ENCODE data around the gene MAPT.
"Not testable (repeated sequence)": the region's sequence is repeated elsewhere in the genome, so short reads cannot be mapped to it uniquely, and the experiment has no call there.

Gene MAPT

DNA sequence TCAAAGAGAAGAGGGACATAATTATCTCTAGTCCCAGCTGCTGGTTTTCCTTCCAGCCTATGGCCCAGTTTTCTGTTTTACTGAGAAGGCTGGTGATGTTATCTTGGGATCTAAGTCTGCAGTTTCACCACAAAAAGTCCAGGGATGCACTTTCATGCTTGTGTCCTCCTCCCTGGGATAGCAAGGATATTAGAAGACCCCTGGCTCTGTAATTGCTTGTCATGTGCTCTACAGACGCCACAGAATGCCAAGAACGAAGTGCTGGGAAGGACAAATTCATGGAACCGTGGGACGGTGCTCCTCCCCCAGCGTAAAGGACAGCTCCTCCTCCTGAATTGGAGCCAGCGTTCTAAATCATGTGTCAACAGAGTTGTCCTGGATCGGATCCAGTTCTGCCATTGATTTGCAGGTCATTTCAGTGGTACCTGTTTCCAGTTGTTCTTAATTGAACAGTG is 8.6 kb downstream of the MAPT start:
- no peak for DNase-seq

DNA sequence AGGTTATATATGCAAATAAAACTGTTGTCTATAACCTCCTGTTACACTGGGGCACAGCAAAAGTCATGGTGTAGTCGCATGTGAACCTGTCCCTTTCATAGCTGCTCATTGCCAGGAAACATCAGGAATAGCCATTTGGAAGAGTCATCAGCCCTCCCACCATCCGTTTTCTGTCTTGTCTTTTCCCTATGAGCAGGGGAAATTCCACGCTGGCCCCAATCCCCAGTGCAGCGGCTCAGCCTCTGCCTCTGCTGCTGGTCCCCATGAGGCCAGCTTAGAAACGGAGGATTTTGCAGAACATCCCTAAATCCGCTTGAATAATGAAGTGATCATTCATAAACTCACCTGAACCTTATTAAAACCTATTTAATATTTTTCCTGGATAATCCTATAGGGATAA is 10.5 kb downstream of the MAPT start:
- no peak for DNase-seq

DNA sequence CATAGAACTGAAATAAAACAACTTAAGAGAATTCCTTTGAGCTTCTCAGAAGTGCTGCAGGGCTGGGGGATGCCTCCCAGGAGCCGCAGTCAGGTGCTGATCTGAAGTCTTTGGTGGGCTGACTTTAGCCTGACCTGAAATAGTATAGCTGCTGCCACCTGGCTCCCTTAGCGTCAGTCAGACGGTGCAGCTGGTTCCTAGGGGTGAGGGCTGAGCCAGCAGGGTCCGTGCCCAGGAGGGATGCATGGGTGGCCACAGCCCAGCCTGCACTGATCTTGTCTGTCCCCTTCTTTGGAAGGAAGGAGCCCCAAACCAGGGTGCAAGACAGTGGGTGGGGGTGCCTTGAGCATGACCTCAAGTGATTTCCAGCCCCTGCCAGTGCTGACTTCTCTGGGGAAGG is 11.5 kb downstream of the MAPT start:
- DNase-seq: no peak

DNA sequence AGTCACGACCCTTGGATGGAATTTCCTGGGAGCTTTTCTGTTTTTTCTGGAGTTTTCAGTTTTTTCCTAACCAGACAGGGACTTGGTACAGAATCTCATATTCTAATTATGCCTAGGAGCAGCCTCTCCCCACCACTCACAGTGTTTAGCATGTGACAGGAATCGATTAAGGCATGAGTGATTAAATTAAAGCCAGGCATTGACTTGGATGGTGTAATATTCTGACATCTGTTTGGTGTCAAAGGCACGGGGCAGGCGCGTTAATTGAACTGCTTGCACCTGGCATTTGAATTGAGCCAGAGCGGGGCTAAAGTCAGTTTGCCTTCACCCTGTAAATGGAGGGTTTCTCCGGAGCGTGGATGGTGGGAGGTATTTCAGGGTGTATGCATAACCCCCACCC is 11.9 kb downstream of the MAPT start:
- no peak for DNase-seq

DNA sequence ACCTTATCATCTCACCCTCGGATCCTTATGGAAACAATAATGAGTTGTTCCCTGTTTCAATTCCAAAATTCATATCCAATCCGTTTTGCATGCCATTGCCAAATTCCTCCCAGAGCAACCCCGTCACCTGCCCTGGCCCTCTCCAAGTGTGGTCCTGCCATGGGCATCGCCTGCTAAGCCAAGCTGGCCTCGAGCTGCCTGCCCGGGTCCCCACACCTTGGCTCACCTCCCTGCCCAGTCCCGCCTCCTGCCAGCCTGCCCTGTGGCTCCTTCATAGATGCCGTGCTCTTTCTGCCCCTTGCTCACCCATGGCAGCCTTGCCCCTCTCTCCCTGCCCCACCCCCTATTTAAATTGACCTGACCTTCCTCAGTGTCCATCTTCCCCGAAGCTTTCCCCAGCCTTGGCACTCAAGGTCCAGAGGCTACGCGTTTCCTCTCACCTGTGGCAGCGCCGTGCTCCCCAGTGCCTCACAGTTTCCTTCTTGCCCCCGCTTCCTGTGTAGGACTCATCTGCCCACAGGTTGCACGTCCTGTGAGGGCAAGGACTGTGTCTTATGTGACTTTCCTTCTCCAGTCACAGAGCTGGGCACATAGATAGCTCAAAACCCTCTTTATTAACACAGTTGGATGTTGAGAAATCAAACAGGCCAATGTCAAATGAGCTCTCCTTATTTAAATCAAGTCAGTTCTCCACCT is 12.7 kb downstream of the MAPT start:
- DNase-seq: peak; percentile 18

DNA sequence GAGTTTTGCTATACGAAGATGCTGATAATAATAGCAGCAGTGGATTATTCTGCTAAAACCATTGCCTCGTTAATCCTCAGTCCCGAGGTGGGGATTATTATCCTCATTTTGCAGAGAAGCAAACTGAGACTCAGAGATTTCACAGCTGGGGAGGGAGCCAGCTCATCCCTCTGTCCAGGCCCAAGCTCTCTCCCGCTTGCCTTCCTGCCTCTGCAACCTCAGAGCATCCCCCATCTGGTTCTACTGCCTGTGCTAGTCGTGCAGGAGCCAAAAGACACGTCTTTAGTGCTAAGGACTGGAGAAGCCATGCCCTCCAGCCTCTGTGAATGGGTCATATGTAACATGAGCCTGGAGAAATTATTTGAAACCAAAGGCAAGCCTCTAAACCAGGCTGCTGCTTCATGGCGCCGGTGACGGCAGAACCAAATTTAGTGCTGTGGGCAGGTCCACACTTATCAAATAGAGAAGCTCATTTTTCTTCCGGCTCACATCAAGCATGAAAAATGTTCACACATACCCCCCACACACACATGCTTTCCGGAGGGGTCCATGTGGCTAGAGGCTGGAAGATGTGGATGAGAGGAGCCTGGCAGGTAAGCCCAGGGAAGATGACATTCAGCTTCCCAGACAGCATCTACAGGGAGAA is 13.5 kb downstream of the MAPT start:
- no peak for DNase-seq

DNA sequence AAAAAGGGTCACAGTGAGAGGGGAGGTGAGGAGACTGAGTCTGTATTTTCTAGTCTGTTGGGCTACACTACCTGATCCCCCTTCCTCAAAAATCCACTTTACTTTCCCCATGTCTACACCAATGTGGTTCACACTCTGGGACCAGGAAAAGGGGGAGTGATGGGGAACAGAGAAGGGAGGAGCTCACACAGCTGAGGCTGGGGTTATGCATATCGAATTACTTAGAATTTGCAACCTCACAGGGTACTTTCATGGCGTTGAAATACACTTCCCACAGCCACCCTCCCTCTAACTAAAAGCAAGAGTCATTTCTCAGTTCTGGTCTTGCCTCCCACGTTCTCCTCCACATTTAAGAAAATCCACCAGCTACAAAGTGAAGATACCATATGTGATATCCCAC is 14.1 kb downstream of the MAPT start:
- DNase-seq: no peak

DNA sequence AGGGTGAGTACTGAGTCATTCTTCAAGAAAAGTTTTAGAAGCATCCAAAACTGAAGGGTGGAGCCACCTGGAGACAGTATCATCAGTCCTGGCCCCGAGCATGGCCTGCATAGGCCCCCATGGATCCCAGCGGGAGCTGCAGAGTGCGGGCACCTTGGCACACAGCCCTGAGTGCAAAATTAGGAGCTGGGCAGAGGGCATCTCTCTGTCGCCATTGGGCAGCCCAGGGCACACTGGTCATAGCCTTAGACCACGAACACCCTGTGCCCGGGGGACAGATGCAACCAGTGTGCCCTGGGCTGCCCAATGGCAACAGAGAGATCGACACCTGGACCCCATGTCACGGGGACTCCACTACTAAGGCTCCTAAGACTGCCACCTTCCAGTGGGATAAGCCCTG is 14.6 kb downstream of the MAPT start:
- no peak for DNase-seq

DNA sequence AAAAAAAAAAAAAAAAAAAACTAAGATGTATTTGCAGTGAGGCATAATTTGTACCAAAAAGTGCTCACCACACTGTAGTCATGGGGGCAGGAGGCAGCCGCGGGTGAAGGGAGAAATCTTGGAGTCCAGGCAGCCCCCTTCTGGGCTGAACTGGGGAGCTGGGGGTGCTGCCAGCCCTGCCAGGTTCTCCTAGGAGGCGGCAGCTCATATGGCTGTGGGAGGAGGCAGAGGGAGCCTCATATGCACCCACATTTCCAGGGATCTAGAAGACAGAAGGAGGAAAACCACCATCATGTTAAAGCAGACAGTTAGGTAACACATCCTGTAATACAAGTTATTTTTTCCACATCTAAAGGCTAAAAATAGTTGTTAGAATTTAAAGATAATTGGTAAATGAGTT is 16.3 kb downstream of the MAPT start:
- no peak for DNase-seq

DNA sequence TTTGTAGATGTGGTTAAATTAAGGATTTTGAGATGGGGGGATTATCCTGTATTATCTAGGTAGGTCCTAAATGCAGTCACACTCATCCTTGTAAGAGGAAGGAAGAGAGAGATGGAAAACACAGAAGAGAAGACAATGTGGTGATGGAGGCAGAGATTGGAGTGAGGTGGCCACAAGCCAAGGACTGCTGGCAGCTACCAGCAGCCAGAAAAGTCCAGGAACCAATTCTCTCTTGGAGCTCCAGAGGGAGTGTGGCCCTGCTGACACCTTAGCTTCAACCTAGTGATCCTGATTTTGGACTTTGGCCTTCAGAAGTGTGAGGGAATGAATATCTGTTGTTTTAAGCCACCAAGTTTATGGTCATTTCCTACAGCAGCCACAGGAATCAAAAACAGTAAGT is 18.0 kb downstream of the MAPT start:
- DNase-seq: no peak

DNA sequence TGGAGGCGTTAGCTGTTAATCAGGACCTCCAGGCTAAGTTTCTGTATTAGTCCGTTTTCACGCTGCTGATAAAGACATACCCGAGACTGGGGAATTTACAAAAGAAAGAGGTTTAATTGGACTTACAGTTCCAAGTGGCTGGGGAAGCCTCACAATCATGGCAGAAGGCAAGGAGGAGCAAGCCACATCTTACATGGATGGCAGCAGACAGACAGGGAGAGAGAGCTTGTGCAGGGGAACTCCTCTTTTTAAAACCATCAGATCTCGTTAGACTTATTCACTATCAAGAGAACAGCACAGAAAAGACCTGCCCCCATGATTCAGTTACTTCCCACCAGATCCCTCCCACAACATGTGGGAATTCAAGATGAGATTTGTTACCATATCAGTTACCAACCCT is 18.7 kb downstream of the MAPT start:
- not testable (repeated sequence) for DNase-seq

DNA sequence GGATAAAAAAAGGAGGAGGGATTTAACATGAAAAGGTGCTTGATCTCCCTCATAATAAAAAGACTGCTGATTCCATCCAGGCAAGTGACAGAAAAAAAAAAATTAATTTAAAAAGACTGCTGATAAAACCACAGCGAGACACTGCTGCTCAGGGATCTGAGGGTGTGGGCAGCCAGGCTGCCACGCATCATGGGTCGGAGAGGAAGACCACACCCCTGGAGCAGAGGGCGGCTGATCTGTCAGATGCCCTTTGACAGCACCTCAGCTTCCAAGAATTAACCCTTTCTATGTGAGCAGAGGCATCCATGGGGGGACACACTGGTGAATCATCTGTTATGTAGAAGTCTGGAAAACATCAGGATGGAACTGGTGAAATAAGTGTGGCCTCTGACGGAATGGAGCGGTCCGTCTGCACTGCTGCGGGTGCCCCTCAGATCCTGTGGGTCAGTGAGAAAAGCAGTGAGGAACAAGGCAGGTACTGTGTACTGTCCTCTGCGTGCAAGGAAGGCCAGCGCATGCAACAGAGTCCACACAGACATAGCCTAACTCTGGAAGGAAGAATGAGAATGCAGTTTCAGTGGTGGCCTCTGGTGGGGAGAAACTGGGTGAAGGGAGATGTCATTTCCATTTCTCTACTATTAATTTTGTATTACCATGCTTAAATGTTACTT is 19.8 kb downstream of the MAPT start:
- DNase-seq: no peak

DNA sequence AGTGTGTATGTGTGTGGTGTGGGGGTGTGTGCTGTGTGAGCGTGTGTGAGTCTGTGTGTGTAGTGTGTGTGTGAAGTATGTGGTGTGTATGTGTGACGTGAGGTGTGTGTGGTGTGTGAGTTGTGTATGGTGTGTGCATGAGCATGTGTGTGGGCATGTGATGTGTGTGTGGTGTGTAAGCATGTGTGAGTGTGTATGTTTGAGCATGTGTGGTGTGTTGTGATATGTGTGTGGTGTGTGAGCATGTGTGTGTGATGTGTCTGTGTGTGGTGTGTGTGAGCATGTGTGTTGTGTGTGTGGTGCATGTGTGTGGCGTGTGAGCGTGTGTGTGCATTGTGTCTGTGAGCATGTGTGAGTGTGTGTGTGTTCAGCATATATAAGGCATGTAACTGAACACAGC is 20.9 kb downstream of the MAPT start:
- DNase-seq: no peak

DNA sequence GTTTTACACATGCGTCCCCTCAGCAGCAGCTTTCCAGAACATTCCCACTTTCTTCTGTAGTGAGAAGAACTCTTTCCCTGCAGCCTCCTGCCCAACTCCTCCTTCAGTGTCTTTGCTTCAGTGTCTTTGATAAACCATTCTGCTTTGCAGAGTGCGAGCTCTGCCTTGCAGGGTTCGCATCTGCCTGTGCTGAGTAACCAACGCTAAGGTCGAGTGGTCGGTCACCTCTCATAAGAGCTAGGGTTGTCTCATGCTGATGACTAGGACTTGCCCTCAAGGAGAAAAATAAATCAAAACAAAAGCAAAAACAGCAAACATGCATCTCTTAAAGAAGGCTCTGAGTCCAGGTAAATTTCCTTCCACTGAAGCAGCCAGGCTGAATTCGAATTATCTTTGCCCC is 22.7 kb downstream of the MAPT start:
- no peak for DNase-seq

DNA sequence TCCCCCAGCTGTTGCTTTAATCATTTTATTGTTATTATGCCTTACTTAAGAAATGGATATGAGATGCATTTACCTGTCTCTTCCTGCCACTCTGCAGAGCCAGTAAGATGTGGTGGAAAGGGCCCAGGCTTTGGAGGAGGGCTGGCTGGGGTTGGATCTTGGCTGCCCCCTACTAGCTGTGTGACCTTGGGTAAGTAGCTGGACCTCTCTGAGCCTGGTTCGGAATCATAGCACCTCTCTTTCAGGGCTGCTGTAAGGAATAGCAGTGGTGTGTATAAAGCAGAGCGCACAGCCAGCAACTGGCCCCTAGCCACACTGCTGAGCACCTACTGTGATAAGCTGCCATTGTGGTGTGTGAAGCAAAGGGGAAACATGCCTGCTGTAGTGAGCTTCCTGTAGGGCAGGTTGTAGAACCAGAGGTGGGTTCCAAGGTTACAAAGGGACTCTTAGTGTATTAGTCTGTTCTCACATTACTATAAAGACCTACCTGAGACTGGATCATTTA is 23.9 kb downstream of the MAPT start:
- no peak for DNase-seq

DNA sequence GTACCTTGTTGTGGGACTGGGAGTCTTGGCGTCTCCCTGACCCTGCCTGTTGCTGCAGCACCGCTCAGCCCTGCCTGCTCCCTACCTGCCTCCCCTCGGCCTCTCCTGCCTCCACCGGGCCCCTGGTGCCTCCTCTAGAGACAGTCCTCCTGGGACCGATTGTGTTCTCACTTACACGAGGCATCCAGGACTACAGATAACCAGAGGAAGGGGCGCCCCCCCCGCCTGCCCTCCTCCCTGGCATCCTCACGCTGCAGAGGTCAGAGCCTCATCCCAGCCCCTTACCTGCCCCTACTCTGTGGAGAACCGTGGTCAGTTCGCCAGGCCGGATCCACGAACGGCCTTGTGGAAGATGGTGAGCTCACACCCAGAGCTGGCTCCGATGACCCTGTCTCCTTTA is 24.8 kb downstream of the MAPT start:
- no peak for DNase-seq

DNA sequence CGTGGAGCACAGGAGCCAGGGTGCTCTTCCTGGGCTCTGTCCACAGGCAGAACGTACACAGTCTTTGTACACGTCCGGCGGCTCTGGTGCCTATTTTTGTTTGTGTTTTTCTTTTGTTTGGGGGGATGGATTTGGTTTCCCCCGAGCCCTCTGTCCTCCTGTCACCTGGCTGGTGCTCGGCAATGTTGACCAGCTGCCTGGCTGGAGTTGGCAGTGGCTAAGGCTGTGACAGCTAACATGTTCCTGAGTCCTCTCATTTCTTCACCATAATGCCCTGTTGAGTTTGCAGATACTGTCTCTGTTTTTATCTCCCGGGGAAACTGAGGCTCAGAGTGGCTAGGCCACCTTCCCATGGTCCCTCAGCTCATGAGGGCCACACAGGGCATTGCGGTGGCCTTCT is 25.7 kb downstream of the MAPT start:
- no peak for DNase-seq

DNA sequence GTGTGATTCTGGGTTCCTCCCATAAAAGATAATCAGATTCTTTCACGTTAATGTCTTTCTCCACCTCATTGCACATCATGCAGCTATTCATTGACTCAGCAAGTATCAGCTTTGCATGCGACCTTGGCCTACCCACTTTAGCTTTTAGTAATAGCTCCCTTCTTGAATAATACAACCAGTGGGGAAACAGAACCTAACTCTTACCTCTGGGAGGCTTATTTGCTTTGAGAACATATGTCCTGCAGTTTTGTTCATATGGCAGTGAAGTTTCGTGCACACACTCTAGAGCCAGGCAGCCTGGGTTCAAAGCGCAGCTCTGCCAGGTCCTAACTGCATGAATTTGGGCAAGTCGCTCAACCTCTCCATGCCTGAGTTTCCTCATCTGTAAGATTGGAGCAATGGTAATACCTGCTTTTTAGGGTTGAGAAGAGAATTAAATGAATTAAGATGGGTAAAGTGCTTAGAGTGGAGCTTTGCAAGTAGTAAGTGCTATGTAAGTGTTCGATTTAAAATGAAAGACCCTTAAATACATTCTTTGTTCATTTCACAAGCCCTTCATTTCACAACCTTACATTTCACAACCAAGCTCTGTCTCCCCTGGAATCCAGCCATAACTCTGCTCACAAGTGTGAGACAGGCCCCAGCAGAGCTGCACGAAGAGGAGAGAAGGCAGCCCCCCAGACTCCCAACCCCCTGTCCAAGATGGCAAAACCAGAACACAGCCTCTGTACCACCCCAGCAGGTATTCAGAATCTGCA is 29.3 kb downstream of the MAPT start:
- DNase-seq: no peak

DNA sequence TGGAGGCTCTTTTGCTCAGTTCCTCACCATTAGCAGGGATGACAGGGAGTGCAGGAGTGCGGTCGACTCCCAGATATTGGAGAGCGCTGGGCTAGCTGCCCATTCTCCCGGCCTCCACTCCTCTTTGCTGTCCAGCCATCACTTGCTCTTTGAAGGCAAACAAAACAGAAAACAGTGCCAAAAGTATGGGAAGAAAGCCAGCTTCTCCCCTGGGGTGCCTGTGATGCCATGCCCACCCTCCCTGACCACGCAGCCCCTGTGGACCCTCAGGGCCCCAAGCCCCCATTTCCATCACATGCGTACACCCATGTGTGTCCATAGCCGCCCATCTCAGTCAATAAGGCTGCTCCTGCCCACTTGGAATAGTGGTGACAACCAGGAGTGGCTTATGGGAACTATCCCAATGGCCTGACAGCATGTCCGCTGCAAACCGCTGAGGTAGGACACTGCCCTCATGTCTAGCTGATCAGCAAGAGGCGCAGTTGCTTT is 30.0 kb downstream of the MAPT start:
- no peak for DNase-seq

DNA sequence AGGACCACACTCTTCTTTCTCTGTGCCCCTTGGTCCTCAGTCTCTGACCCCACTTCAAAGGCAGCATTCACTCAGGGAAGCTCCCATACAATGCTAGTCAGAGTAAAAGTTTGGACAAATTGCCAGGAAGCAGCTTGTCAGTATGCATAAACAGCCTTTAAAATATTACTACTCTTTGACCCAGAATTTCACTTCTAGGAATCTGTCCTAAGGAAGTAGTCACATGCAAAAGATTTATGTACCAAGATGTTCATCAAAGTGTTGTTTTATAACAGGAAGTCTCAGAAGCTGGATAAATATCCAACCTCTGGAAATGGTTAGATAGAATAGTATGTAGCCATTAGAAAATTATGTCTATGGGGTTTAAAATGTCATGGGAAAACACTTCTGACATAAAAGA is 31.0 kb downstream of the MAPT start:
- DNase-seq: no peak

DNA sequence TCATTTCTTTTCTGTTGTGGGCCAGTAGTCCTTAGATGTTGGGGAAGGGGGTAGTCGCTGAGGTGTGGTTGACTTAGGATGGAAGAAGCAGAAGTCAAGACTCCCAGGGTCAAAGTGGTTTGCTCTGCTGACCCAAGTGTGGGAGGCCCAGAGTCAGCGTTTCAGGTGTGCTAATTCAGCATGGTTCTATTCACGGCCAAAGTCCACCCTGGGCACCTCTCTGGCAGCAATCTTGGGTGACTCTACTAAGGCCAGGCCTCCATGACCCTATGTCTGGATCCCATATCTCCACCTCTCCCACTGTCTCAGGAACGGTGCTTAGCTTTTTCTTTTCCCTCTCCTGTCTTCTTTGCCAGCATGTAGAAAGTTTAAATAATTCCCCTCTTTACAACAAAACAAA is 32.9 kb downstream of the MAPT start:
- DNase-seq: no peak

DNA sequence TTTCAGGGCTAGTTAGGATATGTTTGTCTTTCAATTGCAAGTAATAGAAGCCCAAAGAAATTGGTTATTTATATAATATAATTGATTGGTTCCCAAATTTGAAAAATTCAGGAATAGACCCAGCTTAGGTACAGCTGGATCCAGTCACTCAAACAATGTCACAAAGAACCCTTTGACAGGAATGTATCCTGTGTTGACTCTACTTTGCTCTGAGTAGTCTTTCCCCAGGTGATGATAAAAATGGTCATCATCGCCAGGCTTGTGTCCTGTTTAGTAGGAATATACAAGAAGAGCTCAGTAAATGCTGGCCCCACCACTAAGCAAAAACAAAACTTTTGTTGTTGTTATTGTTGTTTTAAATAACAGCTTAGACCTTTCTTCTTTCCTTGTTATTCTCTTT is 35.0 kb downstream of the MAPT start:
- DNase-seq: no peak

DNA sequence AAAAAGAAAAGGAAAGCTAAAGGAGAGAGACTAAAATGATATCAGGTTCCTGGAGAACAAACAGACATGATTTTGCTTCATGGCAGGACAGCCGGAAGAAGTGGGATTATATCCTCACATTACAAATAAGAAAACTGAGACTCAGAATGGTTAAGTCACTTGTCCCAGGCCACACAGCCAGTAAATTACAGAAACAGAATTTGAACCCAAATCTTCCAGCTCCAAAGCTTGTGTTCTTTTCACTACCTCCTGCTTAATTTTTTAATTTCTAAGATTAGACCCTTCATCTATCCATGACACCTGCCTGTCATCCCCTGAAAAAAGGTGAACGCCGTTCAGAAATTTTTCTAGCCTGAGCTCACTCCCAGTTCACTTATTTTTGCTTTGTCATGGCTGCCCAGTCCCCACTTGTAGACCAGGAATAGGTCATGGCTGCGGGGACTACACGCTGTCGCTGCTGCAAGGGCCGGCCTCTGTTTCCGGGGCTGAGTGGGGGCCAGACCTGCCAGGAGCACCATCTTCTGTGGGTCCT is 36.1 kb downstream of the MAPT start:
- DNase-seq: no peak
